Measurements from ENCODE around the gene CCDC82. TPM values are rescaled to one million over a fixed set of nuclear protein-coding genes. Genes with fewer than 3 reads are reported as not detected.
A peak's percentile ranks its signal among the peaks of the same experiment; 100 is the strongest.

The CCDC82 gene
- total RNA-seq, 1 donor from 2014 or later, result 28.4 TPM

GRCh38 chr11:96361778-96362177, 27.9 kb downstream of the CCDC82 start:
- DNase-seq, result no peak
- Histone ChIP-seq H3K4me3 (no peak overlapping the region), H3K4me1 (no peaks in the 10 kb centered on the region), H3K36me3 (peaks cover 47% of the 10 kb centered on the region), H3K27ac (no peak overlapping the region), H3K27me3 (no peaks in the 10 kb centered on the region), H3K9me3 (no peaks in the 10 kb centered on the region)
- no peak for ATAC-seq
- TF ChIP-seq, protein P1, sequence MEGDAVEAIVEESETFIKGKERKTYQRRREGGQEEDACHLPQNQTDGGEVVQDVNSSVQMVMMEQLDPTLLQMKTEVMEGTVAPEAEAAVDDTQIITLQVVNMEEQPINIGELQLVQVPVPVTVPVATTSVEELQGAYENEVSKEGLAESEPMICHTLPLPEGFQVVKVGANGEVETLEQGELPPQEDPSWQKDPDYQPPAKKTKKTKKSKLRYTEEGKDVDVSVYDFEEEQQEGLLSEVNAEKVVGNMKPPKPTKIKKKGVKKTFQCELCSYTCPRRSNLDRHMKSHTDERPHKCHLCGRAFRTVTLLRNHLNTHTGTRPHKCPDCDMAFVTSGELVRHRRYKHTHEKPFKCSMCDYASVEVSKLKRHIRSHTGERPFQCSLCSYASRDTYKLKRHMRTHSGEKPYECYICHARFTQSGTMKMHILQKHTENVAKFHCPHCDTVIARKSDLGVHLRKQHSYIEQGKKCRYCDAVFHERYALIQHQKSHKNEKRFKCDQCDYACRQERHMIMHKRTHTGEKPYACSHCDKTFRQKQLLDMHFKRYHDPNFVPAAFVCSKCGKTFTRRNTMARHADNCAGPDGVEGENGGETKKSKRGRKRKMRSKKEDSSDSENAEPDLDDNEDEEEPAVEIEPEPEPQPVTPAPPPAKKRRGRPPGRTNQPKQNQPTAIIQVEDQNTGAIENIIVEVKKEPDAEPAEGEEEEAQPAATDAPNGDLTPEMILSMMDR (IDR thresholded peaks at IDR 0.05), result no peak
- intact Hi-C loops (cut with DNase I), result no loop called here

GRCh38 chr11:96358321-96358720, 31.4 kb downstream of the CCDC82 start:
- TF ChIP-seq, protein P1 (IDR thresholded peaks at IDR 0.05), result no peak
- Histone ChIP-seq H3K27me3 (no peaks in the 10 kb centered on the region), H3K27ac (no peak overlapping the region), H3K36me3 (peaks cover 40% of the 10 kb centered on the region), H3K4me1 (no peaks in the 10 kb centered on the region), H3K9me3 (no peaks in the 10 kb centered on the region), H3K4me3 (no peak overlapping the region)
- intact Hi-C loops (cut with DNase I), result no loop called here
- DNase-seq (no peak), ATAC-seq (no peak)

- intact Hi-C loops (cut with DNase I), result no loop called here
- Histone ChIP-seq H3K36me3 (peaks cover 42% of the 10 kb centered on the region), H3K4me3 (no peak overlapping the region), H3K4me1 (no peaks in the 10 kb centered on the region), H3K9me3 (no peaks in the 10 kb centered on the region), H3K27ac (no peak overlapping the region), H3K27me3 (no peaks in the 10 kb centered on the region)
- no peak for DNase-seq
- TF ChIP-seq, protein P1 (IDR thresholded peaks at IDR 0.05), result no peak
- no peak for ATAC-seq
Observed at GRCh38 chr11:96357794-96358193, 31.9 kb downstream of the CCDC82 start.

- intact Hi-C loops (cut with DNase I), result no loop called here
- DNase-seq, result no peak
- H3K36me3 ChIP-seq, result peaks cover 46% of the 10 kb centered on the region
Observed at GRCh38 chr11:96356848-96357247, 32.9 kb downstream of the CCDC82 start.

GRCh38 chr11:96342961-96343711, 46.6 kb downstream of the CCDC82 start, which contains the start of gene MAML2:
Gene MAML2 (minus strand): TSS chr11:96343195. CDS start chr11:96341895, 1,300 bp downstream.
- Histone ChIP-seq H3K9me3 (no peaks in the 10 kb centered on the region), H3K27ac (peak within 1 kb of the TSS; percentile 80), H3K4me3 (peak within 1 kb of the TSS; percentile 80), H3K36me3 (no peaks in the 10 kb centered on the region), H3K4me1 (peaks cover 30% of the 10 kb centered on the region), H3K27me3 (no peaks in the 10 kb centered on the region)
- TF ChIP-seq, protein P1 (IDR thresholded peaks at IDR 0.05), result peak; percentile 99
- intact Hi-C loops (cut with DNase I), result no loop called here
- DNase-seq (peak; percentile 95), ATAC-seq (peak; percentile 97)

More at GRCh38 chr11:96356848-96357247, 32.9 kb downstream of the CCDC82 start:
- H3K9me3 ChIP-seq, result no peaks in the 10 kb centered on the region
- no peak overlapping the region for H3K4me3 ChIP-seq
- H3K4me1 ChIP-seq, result no peaks in the 10 kb centered on the region
- TF ChIP-seq, protein P1 (IDR thresholded peaks at IDR 0.05), result no peak
- no peaks in the 10 kb centered on the region for H3K27me3 ChIP-seq
- no peak for ATAC-seq
- no peak overlapping the region for H3K27ac ChIP-seq
